Measurements from ENCODE around the gene PBOV1.

PBOV1 gene

DNA sequence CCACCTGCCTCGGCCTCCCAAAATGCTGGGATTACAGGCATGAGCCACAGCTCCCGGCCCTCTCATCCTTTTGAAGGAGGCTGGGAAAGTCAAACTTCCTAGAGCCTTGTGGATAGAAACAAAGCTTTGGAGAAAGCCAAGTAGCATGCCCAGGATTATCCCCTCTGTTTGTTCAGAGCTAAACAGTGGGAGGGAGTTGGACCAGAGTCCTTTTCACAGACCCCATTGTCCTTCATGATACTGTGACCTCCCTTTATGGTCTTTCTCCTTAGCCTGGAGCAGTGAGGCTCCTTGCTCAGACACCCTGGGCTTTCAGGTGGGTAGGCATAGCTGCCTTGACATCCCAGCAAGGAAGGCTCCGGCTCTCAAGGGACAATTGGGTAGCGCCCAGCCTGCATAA lies 31.1 kb downstream of the PBOV1 start:
- H3K4me3 ChIP-seq (ENCODE audit: low read depth, low read length) = no peak overlapping the region
- TF ChIP-seq, protein P1, sequence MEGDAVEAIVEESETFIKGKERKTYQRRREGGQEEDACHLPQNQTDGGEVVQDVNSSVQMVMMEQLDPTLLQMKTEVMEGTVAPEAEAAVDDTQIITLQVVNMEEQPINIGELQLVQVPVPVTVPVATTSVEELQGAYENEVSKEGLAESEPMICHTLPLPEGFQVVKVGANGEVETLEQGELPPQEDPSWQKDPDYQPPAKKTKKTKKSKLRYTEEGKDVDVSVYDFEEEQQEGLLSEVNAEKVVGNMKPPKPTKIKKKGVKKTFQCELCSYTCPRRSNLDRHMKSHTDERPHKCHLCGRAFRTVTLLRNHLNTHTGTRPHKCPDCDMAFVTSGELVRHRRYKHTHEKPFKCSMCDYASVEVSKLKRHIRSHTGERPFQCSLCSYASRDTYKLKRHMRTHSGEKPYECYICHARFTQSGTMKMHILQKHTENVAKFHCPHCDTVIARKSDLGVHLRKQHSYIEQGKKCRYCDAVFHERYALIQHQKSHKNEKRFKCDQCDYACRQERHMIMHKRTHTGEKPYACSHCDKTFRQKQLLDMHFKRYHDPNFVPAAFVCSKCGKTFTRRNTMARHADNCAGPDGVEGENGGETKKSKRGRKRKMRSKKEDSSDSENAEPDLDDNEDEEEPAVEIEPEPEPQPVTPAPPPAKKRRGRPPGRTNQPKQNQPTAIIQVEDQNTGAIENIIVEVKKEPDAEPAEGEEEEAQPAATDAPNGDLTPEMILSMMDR (IDR thresholded peaks at IDR 0.05; ENCODE audit: low read depth, low read length, missing control alignments) = no peak
- DNase-seq (ENCODE audit: low read depth) = no peak

DNA sequence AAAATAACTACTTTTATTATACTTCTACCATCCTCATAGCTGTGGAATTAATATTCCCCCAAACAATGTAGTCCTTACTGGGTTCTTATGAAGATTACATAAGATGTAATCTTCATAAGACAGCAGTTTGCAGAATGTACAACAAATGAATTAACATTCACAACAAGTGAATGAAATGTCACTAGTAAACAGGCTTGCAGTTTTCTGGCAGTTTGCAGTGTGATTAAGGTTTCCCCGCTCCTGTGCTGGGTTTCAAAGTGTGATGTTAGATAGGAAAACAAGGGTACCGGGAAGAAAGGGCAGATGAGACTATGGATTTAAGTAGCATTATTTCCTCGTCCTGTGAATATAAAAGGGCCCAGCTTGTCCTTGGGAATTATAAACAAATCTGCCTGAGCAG lies 34.1 kb downstream of the PBOV1 start:
- TF ChIP-seq, protein P1 (IDR thresholded peaks at IDR 0.05; ENCODE audit: low read depth, low read length, missing control alignments) = no peak
- H3K4me3 ChIP-seq (ENCODE audit: low read depth, low read length) = no peak overlapping the region
- DNase-seq (ENCODE audit: low read depth) = no peak

DNA sequence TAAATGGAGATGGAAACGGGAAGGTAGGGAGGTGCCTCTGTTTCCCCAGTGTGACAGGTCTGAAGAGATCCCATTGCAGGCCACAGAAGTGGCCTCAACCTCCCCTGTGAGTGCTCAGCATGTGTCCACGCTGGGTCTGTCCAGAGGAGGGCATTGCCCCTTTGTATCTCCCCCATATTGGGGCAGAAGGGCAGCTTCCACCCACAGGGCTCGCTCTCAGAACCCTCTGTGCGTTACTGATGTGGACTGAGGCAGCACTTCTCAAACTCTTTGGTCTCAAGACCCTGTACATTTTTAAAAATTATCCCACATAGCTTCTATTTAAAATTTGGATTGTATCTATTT lies 34.5 kb downstream of the PBOV1 start:
- no peak overlapping the region for H3K4me3 ChIP-seq (ENCODE audit: low read depth, low read length)
- TF ChIP-seq, protein P1 (IDR thresholded peaks at IDR 0.05; ENCODE audit: low read depth, low read length, missing control alignments) = no peak
- DNase-seq (ENCODE audit: low read depth) = no peak

DNA sequence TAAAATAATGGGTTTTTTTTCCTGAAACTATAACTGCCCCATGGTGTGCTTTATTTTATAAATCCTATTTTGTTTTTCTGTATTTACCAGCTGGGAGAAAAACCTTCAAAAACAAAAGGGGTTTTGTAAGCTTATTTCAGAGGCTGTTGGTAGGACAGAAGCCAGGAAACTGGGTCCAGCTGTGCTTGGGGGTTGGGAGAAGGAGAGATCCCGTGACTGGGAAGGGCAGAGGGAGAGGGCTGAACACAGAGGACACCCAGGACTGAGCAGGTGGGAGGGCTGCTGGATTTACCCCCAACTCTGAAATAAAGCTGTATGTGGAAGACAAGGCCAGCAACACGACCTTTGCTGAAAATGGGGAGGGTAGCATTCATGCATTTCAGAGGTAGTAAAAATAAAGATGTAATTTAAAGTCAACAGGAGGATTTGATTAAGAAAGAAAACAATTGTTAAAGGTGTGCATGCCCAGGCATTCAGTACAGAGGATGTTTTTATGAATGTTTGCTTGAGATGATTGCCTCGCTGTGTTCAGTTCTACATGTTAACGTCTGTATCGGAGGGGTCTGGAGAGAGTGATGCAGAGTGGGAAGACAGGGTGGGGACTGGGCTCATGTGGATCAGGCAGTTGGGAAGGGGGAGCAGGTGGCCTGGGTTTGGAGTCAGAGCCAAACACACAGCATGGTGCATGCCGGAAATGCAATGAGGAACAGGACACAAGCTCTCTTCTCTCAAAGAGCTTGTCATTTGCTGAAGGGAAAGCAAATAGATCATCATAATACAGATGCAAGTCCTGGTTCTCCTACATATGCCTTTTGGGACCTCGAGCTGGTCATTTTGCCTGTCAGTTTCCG lies 35.1 kb downstream of the PBOV1 start:
- TF ChIP-seq, protein P1 (IDR thresholded peaks at IDR 0.05; ENCODE audit: low read depth, low read length, missing control alignments) = no peak
- no peak for DNase-seq (ENCODE audit: low read depth)
- no peak overlapping the region for H3K4me3 ChIP-seq (ENCODE audit: low read depth, low read length)

- TF ChIP-seq, protein P1 (IDR thresholded peaks at IDR 0.05; ENCODE audit: low read depth, low read length, missing control alignments) = no peak
- no peak for DNase-seq (ENCODE audit: low read depth)
- H3K4me3 ChIP-seq (ENCODE audit: low read depth, low read length) = no peak overlapping the region
These were observed 41.5 kb downstream of the PBOV1 start for GRCh38 chr6:138176652-138177232.

GRCh38 chr6:138175596-138175995 lies 42.7 kb downstream of the PBOV1 start:
- TF ChIP-seq, protein P1 (IDR thresholded peaks at IDR 0.05; ENCODE audit: low read depth, low read length, missing control alignments) = no peak
- no peak for DNase-seq (ENCODE audit: low read depth)
- H3K4me3 ChIP-seq (ENCODE audit: low read depth, low read length) = no peak overlapping the region
